Osteoblast (primary cell): ENCODE measurements around the gene CCNL2. TPM values are rescaled to one million over a fixed set of nuclear protein-coding genes. Genes with fewer than 3 reads are reported as not detected.

ENCODE experiments used
- DNase-seq: peaks from one replicate; pipeline ENCODE4 v3.0.0; 2011; ENCODE audit warnings: low spot score, mixed read lengths; ENCODE audit not compliant: insufficient read length; ENCODE audit errors: missing footprints
- H2AFZ ChIP-seq: 2 replicates; pipeline ENCODE4 v1.6.0; 2011; ENCODE audit warnings: mild to moderate bottlenecking, low read length
- H3K27ac ChIP-seq: 2 replicates; pipeline ENCODE4 v1.5.1; 2011; ENCODE audit warnings: mild to moderate bottlenecking, low read depth, low read length, moderate library complexity
- H3K27me3 ChIP-seq: 2 replicates; pipeline ENCODE4 v1.6.0; 2012; ENCODE audit warnings: mild to moderate bottlenecking, control low read depth, inconsistent platforms, low read length, moderate library complexity; ENCODE audit not compliant: insufficient read depth
- H3K36me3 ChIP-seq: 2 replicates; pipeline ENCODE4 v1.5.1; 2011; ENCODE audit warnings: mild to moderate bottlenecking, low read length, control low read depth, moderate library complexity; ENCODE audit not compliant: insufficient read depth
- H3K4me1 ChIP-seq: 2 replicates; pipeline ENCODE4 v1.5.1; 2011; ENCODE audit warnings: mild to moderate bottlenecking, low read length, control low read depth, moderate library complexity; ENCODE audit not compliant: insufficient read depth
- H3K4me2 ChIP-seq: 2 replicates; pipeline ENCODE4 v1.6.0; 2011; ENCODE audit warnings: mild to moderate bottlenecking, low read length; ENCODE audit not compliant: insufficient read depth
- H3K4me3 ChIP-seq: fragments of 200-600 bp; sonication (generic); 3 replicates; pipeline ENCODE4 v1.5.1; 2012; ENCODE audit warnings: mild to moderate bottlenecking, low read length, inconsistent platforms; ENCODE audit not compliant: insufficient read depth
- H3K79me2 ChIP-seq: 2 replicates; pipeline ENCODE4 v1.6.0; 2012; ENCODE audit warnings: mild to moderate bottlenecking, low read length, control low read depth, inconsistent platforms; ENCODE audit not compliant: insufficient read depth
- H3K9me3 ChIP-seq: 2 replicates; pipeline ENCODE4 v1.5.1; 2011; ENCODE audit warnings: low read depth, low read length, control low read depth
- H4K20me1 ChIP-seq: 2 replicates; pipeline ENCODE4 v1.6.0; 2012; ENCODE audit warnings: mild to moderate bottlenecking, low read length, control low read depth; ENCODE audit not compliant: insufficient read depth
- CTCF ChIP-seq: IDR thresholded peaks from 2 replicates; pipeline ENCODE4 v1.5.1; 2011; ENCODE audit warnings: mild to moderate bottlenecking, low read depth, low read length, moderate library complexity; ENCODE audit errors: extremely low read depth
- total RNA-seq: library from RNA; depleted of rRNA; stranded (reverse); fragments of >200 nt; gene quantifications from 2 replicates; pipeline ENCODE4 v1.2.3, GENCODE V29; 2012

Gene CCNL2
- total RNA-seq, 1 donor = 138 TPM

GRCh38 chr1:1337793-1338147 lies 61.4 kb downstream of the CCNL2 start:
- TF ChIP-seq CTCF = no peak

GRCh38 chr1:1336931-1337792 lies 62.0 kb downstream of the CCNL2 start:
- TF ChIP-seq CTCF = no peak
- H3K4me3 ChIP-seq = no peak overlapping the region
- no peaks in the 10 kb centered on the region for H3K9me3 ChIP-seq
- H3K27ac ChIP-seq = no peak overlapping the region
- H3K36me3 ChIP-seq = peaks cover 32% of the 10 kb centered on the region
- no peak overlapping the region for H3K4me2 ChIP-seq
- H2AFZ ChIP-seq = no peak overlapping the region
- no peaks in the 10 kb centered on the region for H3K4me1 ChIP-seq
- H3K27me3 ChIP-seq = no peaks in the 10 kb centered on the region
- DNase-seq = no peak
- H3K79me2 ChIP-seq = peaks cover 19% of the 10 kb centered on the region
- H4K20me1 ChIP-seq = peaks cover 36% of the 10 kb centered on the region

More at GRCh38 chr1:1337793-1338147, 61.4 kb downstream of the CCNL2 start:
- Histone ChIP-seq H2AFZ (no peak overlapping the region), H3K27ac (no peak overlapping the region), H4K20me1 (peaks cover 41% of the 10 kb centered on the region), H3K36me3 (peaks cover 32% of the 10 kb centered on the region), H3K79me2 (peaks cover 25% of the 10 kb centered on the region), H3K27me3 (no peaks in the 10 kb centered on the region), H3K4me3 (no peak overlapping the region), H3K9me3 (no peaks in the 10 kb centered on the region), H3K4me1 (no peaks in the 10 kb centered on the region), H3K4me2 (no peak overlapping the region)
- DNase-seq = no peak

GRCh38 chr1:1336446-1336845 lies 62.7 kb downstream of the CCNL2 start:
- Histone ChIP-seq H3K79me2 (peaks cover 12% of the 10 kb centered on the region), H3K4me2 (no peak overlapping the region), H3K4me3 (no peak overlapping the region), H2AFZ (no peak overlapping the region), H3K4me1 (no peaks in the 10 kb centered on the region), H3K27me3 (no peaks in the 10 kb centered on the region), H3K27ac (no peak overlapping the region), H3K36me3 (peaks cover 26% of the 10 kb centered on the region), H3K9me3 (no peaks in the 10 kb centered on the region), H4K20me1 (peaks cover 30% of the 10 kb centered on the region)
- no peak for TF ChIP-seq CTCF
- no peak for DNase-seq

- Histone ChIP-seq H3K4me1 (no peaks in the 10 kb centered on the region), H3K27ac (no peak overlapping the region), H3K4me3 (no peak overlapping the region), H3K4me2 (no peak overlapping the region), H3K79me2 (peaks cover 6% of the 10 kb centered on the region), H3K9me3 (no peaks in the 10 kb centered on the region), H3K36me3 (peaks cover 20% of the 10 kb centered on the region), H2AFZ (no peak overlapping the region), H4K20me1 (peaks cover 24% of the 10 kb centered on the region), H3K27me3 (no peaks in the 10 kb centered on the region)
- DNase-seq = no peak
- TF ChIP-seq CTCF = no peak
Measured at GRCh38 chr1:1335792-1336248, 63.3 kb downstream of the CCNL2 start.
